Measurements from ENCODE around the gene PLEKHG3.

PLEKHG3 gene

DNA sequence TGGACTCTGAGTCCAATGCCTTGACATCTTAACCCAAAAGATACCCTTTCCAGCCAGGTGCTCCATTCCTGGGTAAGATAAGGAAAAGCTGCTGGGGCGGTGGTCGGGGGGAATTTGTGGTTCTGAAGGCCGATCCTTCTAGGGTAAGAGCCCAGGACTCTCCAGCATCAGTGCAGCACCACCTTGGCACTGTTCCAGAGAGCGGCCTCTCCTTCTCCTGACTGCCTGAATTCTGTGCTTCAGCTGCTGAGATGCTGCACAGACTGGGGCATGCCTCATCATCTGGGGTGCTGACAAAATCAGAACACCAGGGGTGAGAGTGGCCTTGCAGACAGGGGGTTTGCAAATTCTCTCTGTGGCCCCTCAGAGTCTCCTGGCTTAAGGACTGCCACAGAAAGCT lies 88.0 kb downstream of the PLEKHG3 start:
- Mint-ChIP-seq H3K36me3 (ENCODE audit: low read depth) (no peaks in the 10 kb centered on the region), H3K9me3 (no peaks in the 10 kb centered on the region), H3K4me3 (no peak overlapping the region), H3K27me3 (no peaks in the 10 kb centered on the region), H3K4me1 (ENCODE audit: low read depth) (peaks cover 4% of the 10 kb centered on the region), H3K27ac (no peak overlapping the region)
- no peak for DNase-seq

DNA sequence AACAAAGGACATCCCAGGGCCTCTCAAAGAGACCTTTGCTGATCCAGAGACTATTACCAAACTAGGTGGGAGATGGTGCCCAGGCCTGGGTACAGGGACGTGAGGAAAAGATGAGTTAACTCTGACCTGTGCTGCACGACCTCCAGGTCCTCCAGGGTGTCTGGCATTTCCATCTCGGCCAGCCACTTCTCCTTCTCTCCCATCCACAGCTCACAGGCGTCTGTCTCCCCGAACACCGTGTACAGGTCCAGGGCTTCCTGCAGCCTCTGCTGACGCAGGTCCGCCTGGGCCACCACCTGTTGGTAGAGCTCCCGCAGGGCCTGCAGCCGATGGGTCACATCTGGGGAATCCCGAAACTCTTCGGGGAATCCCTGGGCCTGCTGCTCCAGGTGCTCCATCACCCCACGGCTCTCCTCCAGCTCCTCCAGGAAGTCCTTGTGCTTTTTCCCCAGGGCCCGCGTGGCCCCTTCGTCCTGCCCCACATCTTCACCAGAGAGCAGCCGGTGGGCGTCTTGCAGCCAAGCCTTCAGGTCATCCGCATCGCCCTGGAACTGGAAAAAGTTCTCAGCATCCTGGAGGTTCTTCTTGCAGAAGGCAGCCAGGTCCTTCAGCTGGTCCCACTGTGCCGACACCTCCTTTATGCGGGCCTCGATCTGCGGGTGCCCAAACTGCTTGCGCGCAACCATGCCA lies 88.8 kb downstream of the PLEKHG3 start:
- Mint-ChIP-seq H3K36me3 (ENCODE audit: low read depth) (no peaks in the 10 kb centered on the region), H3K9me3 (no peaks in the 10 kb centered on the region), H3K27ac (no peak overlapping the region), H3K4me3 (no peak overlapping the region), H3K27me3 (no peaks in the 10 kb centered on the region), H3K4me1 (ENCODE audit: low read depth) (peaks cover 4% of the 10 kb centered on the region)
- no peak for DNase-seq

DNA sequence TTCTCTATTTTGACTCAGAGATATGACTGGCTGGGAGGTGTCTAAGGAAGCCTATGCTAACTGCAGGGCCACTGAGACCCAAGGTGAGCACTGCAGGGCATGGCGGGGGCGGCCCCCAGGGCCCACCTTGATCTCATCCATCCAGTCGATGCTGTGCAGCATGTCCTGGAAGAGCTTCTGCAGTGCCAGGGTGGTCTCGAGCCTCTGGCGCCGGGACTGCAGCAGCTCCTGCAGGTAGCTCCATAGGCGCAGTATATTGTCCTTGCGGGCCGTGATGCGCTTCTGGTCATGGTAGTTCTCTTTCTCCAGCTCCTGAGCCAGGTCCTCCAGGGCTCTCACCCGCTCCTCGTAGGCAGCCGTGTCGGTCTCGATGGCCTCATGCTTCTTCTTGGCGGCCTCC lies 91.0 kb downstream of the PLEKHG3 start:
- Mint-ChIP-seq H3K36me3 (ENCODE audit: low read depth) (no peaks in the 10 kb centered on the region), H3K4me1 (ENCODE audit: low read depth) (peaks cover 4% of the 10 kb centered on the region), H3K27me3 (no peaks in the 10 kb centered on the region), H3K9me3 (no peaks in the 10 kb centered on the region), H3K27ac (no peak overlapping the region), H3K4me3 (no peak overlapping the region)
- no peak for DNase-seq

DNA sequence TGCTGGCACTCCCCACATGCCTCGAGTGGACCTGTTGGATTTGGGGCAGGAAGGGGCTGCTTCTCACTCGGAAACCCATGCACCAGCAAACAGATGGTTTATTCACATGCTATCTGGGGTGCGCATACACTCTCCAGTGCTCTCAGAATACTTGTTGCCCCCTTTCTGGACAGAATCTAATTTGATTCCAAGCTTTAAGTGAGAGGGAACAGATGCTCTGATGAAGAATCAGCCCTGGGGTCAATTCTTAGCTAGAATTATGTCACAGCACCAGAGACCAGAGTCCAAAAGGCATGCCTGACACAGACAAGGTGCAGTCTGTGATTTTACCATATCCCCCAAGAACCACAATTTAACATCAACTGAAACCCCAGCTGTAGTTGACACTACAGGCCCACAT lies 91.7 kb downstream of the PLEKHG3 start:
- no peaks in the 10 kb centered on the region for H3K27me3 Mint-ChIP-seq
- no peak overlapping the region for H3K27ac Mint-ChIP-seq
- H3K4me3 Mint-ChIP-seq, result no peak overlapping the region
- H3K36me3 Mint-ChIP-seq (ENCODE audit: low read depth), result no peaks in the 10 kb centered on the region
- peaks cover 4% of the 10 kb centered on the region for H3K4me1 Mint-ChIP-seq (ENCODE audit: low read depth)
- H3K9me3 Mint-ChIP-seq, result no peaks in the 10 kb centered on the region
- DNase-seq, result no peak

DNA sequence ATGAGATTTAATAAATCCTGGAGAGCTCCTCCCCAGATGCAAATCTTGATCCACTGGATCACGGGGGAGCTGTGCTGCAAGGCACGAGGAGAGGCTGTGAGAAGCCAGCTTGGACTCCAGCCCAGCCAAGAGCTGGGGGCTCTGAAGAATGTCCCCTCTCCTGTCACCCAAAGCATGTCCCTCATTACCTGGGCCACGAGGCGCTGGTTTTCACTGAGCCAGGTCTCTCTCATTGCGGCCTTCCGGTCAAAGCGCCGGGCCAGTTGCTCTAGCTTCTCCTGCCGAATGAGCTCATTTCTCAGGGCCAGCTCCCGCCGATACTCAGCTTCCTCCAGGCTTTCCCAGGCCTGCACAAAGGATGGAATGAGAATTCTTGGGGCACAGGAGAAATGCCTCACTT lies 92.1 kb downstream of the PLEKHG3 start:
- Mint-ChIP-seq H3K4me1 (ENCODE audit: low read depth) (peaks cover 4% of the 10 kb centered on the region), H3K9me3 (no peaks in the 10 kb centered on the region), H3K36me3 (ENCODE audit: low read depth) (no peaks in the 10 kb centered on the region), H3K4me3 (no peak overlapping the region), H3K27me3 (no peaks in the 10 kb centered on the region), H3K27ac (no peak overlapping the region)
- no peak for DNase-seq

DNA sequence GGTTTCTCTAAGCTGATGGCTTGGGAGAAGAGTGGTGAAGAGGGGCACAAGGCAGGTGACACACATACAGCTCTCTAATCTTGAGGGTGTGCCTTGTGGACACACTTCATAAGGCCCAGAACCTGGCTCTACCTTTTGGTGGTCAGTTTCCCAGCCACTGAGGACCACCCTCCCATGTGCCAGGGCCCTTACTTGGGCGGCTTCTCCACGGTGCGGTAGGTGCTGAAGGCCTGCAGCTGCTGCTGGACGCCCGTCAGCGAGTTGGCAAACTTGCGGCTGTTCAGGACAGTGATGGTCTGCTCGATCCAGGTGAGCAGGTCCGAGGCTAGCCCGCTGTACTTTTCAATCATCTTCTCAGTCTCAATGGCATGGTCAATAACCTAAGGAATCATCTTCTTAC lies 95.3 kb downstream of the PLEKHG3 start:
- no peaks in the 10 kb centered on the region for H3K36me3 Mint-ChIP-seq (ENCODE audit: low read depth)
- no peak for DNase-seq
- no peaks in the 10 kb centered on the region for H3K27me3 Mint-ChIP-seq
- no peak overlapping the region for H3K4me3 Mint-ChIP-seq
- H3K9me3 Mint-ChIP-seq, result no peaks in the 10 kb centered on the region
- no peaks in the 10 kb centered on the region for H3K4me1 Mint-ChIP-seq (ENCODE audit: low read depth)
- H3K27ac Mint-ChIP-seq, result no peak overlapping the region
